GM19397 (cell line): ENCODE data around the gene ABCG4.
"Not testable (repeated sequence)": the region's sequence is repeated elsewhere in the genome, so short reads cannot be mapped to it uniquely, and the experiment has no call there.

Experiments
- ATAC-seq: cut with Tn5 transposase; IDR thresholded peaks from one replicate; pipeline ENCODE4 v1.9.1; 2021; ENCODE audit warnings: mild to moderate bottlenecking, moderate library complexity; ENCODE audit not compliant: unreplicated experiment

The ABCG4 gene

GRCh38 chr11:119149018-119149785 lies at the start of gene ABCG4:
Gene ABCG4 (plus strand): TSS chr11:119149052. CDS start chr11:119149966, 914 bp downstream.
- no peak for ATAC-seq

DNA sequence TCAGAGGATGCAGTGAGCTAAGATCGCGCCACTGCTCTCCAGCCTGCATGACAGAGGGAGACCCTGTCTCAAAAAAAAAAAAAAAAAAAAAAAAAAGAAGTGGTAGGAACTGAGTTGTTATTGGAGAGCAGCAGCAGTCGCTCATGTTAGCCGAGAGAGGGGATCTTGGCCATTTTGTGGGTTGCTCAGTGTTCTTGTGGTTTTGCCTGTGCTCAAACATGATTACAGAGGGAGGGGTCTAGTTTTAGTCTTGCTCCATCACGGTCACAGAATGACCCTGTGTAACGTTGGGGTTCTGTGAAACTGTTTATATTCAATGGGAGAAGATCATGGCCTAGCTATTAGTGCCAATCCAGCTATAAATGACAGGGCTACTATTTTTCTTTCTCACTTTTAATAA lies 49.1 kb upstream of the ABCG4 start:
- ATAC-seq, result no peak

DNA sequence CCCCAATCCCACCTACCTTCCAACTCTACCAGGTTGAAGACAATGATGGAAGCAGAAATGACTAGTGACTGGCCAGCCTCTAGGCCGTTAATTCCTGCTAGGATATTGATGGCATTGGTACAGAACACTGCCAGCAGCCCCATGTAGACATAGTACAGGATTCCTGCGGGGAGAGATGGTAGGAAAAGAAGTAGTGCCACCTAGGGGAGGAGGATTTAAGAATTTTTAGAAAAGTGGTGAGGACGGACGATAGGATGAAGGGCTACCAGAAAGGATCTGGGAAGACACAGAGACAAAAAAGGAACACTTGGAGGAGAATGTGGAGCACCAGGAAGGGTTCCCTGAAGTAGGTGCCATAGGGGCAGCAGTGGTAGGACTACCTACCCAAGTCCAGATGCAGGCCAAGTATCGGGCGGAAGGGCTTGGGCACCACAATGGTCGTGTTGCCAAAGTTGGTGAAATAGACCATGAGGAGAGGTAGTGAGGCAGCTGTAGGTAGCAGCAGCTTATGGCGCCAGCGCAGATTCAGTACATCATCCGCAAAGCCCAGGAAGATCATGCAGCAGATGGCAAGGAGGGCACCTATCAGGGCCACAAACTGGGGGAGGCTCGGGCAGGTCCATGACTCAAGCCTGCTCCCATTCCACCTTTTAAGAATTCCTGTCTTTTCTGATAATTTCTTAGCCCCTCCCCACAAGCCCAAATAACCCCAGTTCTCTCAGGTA lies 48.4 kb upstream of the ABCG4 start:
- ATAC-seq, result no peak

- peak; percentile 9 for ATAC-seq
These were observed 47.7 kb upstream of the ABCG4 start for GRCh38 chr11:119100994-119101758.

GRCh38 chr11:119101759-119102423 lies 47.0 kb upstream of the ABCG4 start, which contains the start of gene DPAGT1:
Gene DPAGT1 (minus strand): TSS chr11:119101853. CDS start chr11:119101655, 198 bp downstream.
- ATAC-seq, result peak; percentile 80

DNA sequence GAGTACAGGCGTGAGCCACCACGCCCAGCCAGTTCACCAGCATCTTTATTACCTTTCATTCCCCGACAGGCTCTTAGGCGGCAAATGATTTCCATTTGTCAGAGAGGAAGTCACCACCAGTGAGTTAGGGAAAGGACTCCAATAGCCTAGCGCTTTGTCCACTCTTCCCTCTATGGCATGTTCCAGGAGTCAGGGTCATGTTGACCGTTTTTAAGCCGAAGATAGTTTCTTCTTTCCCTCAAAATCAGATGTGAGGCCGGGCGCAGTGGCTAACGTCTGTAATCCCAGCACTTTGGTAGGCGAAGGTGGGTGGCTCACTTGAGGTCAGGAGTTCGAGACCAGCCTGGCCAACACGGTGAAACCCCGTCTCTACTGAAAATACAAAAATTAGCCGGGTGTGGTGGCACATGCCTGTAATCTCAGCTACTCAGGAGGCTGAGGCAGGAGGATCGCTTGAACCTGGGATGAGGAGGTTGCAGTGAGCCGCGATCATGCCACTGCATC lies 45.6 kb upstream of the ABCG4 start:
- not testable (repeated sequence) for ATAC-seq

- no peak for ATAC-seq
These were observed 45.1 kb upstream of the ABCG4 start for GRCh38 chr11:119103793-119104192.

- ATAC-seq, result peak; percentile 79
These were observed 42.0 kb upstream of the ABCG4 start, which contains the start of gene C2CD2L for GRCh38 chr11:119106564-119107537. Gene C2CD2L (plus strand): TSS chr11:119107344. CDS start chr11:119107742, 398 bp downstream.

DNA sequence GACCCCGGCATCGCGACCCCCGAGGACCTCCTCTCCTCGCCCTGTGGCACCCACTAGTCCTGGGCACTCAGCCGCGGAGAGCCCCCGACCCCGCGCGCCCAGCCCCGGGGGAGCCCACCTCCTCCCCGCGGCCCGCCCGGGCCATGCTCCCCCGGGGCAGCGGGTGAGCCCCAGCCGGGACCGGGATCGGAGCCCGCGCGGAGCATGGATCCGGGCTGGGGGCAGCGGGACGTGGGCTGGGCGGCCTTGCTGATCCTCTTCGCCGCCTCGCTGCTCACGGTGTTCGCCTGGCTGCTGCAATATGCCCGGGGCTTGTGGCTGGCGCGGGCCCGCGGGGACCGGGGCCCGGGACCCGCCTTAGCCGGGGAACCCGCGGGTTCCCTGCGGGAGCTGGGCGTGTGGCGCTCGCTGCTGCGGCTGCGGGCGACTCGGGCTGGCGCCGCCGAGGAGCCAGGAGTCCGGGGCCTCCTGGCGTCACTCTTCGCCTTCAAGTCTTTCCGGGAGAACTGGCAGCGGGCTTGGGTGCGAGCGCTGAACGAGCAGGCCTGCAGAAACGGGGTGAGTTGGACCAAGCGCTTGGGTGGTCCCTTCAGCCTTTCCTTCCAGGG lies 41.2 kb upstream of the ABCG4 start:
- ATAC-seq, result peak; percentile 27

GRCh38 chr11:119108146-119108856 lies 40.6 kb upstream of the ABCG4 start:
- no peak for ATAC-seq

DNA sequence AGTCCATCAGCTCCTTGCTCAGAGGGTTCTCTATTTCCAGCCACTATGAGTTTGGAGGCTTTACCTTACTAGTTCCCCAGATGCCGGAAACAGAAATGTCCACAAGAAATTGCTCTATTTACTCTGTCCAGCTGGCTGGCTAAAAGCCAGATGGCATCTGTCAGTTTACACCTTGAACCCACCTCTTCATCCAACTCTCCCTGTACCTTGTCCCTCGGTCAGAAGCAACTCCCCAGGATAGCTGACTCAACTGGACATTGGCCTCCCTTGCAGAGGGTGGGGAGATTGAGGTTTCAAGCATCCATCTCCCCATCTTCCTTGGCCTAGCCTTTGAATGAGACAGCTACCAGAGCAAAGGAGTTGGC lies 40.0 kb upstream of the ABCG4 start:
- ATAC-seq, result no peak

- ATAC-seq, result no peak
These were observed 39.0 kb upstream of the ABCG4 start for GRCh38 chr11:119109843-119110242.

DNA sequence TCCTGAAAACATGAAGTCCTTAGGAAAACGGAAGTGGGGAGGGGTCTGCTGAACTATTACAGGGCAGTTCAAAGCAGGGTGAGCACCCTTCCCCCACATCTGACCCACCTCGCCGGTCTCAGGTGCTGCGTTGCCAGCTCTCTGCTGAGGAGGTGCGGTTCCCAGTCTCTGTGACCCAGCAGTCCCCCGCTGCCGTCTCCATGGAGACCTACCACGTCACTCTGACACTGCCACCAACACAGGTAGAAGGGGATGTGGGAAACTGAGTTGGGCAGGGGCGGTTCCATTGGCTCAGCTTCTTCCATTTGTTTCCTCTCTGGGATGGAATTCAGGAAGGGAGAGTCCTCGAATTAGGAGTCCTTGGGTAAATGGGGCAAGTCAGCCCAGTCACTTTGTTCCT lies 38.4 kb upstream of the ABCG4 start:
- ATAC-seq, result no peak

- no peak for ATAC-seq
These were observed 37.4 kb upstream of the ABCG4 start for GRCh38 chr11:119111361-119111925.

GRCh38 chr11:119112314-119113020 lies 36.4 kb upstream of the ABCG4 start:
- ATAC-seq, result no peak

DNA sequence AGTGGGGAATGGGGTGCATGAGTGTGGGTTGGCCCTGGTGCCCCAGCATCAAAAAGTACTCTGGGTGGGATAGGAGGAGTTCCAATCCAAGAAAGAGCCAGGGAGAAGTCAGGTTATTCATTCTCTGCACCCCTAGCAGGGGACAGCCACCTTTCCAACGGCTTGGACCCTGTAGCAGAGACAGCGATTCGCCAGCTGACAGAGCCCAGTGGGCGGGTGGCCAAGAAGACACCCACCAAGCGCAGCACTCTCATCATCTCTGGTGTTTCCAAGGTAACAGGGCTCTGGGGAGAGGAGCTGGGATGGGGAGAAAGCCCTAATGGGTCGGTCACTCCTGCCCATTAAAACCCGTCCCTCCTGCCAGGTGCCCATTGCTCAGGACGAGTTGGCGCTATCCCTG lies 35.1 kb upstream of the ABCG4 start:
- ATAC-seq, result no peak

- ATAC-seq, result no peak
These were observed 34.5 kb upstream of the ABCG4 start for GRCh38 chr11:119114351-119114750.
